Measurements from ENCODE around the gene PIBF1. TPM values are rescaled to one million over a fixed set of nuclear protein-coding genes. Genes with fewer than 3 reads are reported as not detected.

Gene PIBF1
- total RNA-seq, 1 experiment from 2014 or later: 15.3 TPM

DNA sequence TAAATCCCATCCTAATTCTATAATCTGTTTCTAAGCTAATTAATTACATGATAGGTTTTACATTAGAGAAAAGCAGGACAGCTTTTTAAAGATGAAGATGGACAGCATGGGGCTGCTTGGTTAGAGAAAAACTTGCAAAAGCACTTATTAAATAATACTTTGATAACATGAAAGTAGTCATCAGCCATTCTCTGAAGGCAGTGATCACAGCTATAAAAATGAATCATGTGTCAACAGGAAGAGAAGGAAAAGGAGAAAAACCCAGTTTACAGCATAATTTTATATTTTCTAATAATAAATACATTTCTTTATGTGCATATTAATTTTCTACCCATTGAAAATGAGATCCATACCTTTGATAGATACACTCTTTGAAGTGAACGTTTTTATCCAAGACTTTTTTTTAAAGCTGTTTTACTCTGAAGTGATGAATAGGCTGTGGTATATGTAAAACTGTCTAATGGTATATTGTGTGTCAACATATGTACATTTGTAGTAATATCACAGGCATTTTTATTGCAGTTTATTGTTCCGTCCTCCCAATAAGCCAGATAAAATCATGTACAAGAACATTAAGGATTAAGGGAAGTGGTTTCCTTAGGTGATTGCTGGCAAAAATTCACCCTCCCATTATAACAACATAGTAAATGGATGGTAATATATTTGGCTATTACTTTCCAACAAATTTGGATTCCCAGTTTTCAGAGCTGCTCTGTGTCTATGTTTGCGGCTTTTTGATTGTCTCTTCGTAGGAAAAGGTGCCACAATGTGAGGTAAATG, 275.5 kb downstream of the PIBF1 start:
- no peak for DNase-seq (ENCODE audit: extremely low read depth, low read depth)

DNA sequence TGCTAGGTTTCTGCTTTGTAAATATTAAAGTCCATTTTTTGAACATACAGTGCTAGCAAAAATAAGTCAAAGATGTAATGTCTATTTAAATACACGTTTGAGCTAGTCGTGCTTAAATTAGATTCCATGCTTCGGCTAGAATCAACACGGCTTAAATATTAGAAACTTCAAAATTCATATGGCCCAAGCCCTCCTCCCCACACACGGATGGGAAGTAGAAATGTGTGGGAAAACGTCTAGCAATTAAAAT, 276.1 kb downstream of the PIBF1 start:
- DNase-seq (ENCODE audit: extremely low read depth, low read depth): no peak

DNA sequence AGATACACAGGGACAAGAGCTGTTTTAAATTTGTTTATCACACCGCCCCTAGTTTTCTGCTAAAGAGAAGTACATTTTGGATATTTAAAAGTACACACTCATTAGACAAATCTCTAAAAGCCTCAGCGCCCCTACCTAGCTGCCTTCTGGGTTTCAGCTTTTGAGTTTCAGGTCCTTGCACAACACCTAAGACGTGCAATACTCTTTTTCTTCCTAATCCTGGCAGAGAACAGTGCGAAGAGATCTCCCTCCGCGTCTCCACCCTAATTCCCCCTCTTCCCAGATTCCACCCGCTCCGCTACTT, 276.5 kb downstream of the PIBF1 start:
- DNase-seq (ENCODE audit: extremely low read depth, low read depth): no peak

DNA sequence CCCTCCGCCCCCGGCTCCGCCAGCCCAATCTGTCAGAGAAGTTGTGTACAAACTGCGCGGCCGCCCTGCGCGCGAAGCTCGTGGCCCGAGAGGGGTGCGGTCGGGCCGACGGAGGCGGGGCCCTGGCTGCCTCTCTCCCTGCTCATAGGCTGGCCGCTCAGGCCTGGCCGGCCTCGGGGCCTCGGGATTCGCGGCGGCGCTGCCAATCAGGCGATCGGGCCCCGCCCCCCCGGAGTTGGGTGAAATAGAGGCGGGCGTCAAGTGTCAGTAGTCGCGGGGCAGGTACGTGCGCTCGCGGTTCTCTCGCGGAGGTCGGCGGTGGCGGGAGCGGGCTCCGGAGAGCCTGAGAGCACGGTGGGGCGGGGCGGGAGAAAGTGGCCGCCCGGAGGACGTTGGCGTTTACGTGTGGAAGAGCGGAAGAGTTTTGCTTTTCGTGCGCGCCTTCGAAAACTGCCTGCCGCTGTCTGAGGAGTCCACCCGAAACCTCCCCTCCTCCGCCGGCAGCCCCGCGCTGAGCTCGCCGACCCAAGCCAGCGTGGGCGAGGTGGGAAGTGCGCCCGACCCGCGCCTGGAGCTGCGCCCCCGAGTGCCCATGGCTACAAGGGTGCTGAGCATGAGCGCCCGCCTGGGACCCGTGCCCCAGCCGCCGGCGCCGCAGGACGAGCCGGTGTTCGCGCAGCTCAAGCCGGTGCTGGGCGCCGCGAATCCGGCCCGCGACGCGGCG, 277.0 kb downstream of the PIBF1 start, which contains the start of gene KLF5:
KLF5 (plus strand) TSS at position 270 of the 724 bp plus-strand sequence; CDS start at position 593, 323 bp downstream.
- DNase-seq (ENCODE audit: extremely low read depth, low read depth): peak; percentile 93

DNA sequence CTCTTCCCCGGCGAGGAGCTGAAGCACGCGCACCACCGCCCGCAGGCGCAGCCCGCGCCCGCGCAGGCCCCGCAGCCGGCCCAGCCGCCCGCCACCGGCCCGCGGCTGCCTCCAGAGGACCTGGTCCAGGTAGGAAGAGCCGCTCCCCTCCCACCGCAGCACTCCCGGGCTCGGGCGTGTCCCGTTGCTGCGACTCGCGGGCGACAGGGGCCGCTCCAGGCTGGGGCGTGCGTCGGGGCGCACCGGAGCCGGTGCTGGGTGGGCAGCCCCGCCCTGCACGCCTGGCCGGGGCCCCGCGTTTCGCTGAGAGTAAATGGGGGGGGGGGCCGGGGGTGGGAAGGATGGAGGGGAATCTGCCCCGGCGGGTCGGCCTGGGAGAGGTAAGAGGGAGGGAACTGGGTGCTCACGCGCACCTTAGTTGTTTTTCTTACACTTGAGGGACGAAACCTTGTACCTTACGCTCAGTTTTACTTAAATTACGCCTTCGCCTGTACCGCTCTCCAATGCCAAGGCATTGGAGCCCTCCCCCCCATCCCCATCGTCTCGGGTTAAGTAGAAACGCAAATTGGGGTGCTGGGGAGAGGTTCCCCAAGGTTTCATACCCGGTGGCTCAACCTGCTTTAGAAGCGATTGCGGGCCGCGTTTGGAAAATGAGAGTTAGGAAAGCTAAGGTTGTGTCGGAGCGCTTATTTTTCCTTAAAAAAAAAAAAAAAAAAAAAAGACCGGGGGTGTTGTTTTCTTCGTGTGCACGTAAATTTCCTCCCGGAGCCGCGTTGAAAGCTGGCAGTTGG, 277.7 kb downstream of the PIBF1 start:
- DNase-seq (ENCODE audit: extremely low read depth, low read depth): no peak

DNA sequence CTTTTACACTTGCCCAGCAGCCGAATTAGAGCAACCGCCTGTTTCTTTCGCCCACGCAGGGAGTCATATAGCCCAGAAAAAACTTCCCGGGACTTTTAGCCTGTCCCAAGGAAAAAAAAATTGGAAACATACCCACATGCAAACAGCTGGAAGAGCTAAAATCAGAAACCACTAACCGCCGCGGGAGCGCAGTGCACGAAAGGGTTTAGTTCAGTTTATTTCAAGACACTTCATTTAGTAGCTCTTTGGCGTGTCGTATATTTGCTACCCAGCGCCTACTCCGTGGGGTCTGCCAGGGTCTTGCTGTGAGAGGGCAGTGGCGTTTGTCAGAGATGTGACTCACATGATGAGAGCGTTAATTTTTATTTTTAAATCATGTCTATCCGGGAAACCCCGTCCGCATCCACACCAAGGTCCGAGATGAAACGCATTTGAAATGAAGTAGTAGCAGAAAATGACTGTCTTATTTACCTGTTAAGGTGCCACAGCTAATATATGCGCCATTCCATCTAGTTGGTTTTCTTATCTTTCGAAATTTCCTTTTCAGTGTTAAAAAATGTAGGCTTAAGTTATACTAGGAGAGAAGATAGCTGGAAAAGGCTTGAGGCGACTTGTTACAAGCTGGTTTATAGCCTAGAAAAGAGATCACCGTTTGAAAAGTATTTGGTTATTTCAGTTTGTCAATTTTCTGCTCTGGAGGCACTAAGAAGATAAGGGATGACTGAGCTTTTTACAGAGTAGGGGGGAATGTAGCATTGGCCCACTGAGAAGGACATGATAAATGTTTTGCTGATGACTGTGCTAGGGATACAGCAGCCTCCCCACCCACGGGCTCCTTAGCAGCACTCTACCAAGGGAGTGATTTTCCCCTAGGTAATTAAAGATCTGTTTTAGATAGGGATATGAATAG, 278.6 kb downstream of the PIBF1 start:
- peak; percentile 69 for DNase-seq (ENCODE audit: extremely low read depth, low read depth)

DNA sequence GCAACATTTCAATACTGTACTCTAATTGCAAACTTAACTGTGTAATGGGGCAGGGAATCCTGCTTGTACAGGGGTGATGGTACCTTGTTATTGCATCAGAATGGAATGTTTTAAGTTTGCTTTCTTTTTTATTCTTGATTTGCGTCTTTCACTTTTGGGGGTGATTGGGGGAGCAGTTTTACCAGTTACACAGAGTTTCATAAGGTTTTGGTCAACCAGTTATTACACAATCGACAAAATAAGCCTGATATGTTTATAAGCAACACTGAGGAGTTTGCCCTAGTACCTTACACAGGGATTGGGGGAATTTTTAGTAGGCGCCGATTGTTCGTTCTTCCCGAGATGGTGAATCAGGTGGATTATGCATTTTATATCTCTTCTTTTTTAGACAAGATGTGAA, 279.5 kb downstream of the PIBF1 start:
- peak; percentile 39 for DNase-seq (ENCODE audit: extremely low read depth, low read depth)

DNA sequence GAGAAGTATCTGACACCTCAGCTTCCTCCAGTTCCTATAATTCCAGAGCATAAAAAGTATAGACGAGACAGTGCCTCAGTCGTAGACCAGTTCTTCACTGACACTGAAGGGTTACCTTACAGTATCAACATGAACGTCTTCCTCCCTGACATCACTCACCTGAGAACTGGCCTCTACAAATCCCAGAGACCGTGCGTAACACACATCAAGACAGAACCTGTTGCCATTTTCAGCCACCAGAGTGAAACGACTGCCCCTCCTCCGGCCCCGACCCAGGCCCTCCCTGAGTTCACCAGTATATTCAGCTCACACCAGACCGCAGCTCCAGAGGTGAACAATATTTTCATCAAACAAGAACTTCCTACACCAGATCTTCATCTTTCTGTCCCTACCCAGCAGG, 279.9 kb downstream of the PIBF1 start:
- DNase-seq (ENCODE audit: extremely low read depth, low read depth): no peak

DNA sequence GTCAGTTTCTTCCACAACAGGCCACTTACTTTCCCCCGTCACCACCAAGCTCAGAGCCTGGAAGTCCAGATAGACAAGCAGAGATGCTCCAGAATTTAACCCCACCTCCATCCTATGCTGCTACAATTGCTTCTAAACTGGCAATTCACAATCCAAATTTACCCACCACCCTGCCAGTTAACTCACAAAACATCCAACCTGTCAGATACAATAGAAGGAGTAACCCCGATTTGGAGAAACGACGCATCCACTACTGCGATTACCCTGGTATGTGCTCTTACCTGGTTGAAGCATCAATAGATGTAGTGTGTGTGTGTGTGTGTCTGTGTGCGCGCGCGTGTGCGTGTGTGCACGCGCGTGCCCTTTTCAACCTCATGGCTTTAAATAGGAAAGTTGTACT, 280.5 kb downstream of the PIBF1 start:
- no peak for DNase-seq (ENCODE audit: extremely low read depth, low read depth)

DNA sequence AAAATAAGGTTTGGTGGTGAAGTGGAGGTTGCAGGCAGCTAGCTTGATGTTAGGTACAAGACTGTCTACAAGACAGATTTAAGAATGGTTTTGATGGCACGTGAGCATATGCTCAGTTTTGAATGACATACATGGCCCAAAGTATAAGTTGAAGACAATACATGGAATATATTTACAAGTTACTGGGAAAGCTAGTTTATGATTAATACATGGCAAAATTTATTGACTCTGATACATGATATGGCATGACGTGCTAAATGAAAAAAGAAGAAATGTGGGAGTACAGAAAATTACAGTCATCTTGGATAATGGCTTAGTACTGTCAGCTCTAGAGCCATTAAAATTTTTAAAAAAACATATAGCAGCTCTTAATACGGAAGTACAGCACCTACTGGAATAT, 281.2 kb downstream of the PIBF1 start:
- DNase-seq (ENCODE audit: extremely low read depth, low read depth): no peak

DNA sequence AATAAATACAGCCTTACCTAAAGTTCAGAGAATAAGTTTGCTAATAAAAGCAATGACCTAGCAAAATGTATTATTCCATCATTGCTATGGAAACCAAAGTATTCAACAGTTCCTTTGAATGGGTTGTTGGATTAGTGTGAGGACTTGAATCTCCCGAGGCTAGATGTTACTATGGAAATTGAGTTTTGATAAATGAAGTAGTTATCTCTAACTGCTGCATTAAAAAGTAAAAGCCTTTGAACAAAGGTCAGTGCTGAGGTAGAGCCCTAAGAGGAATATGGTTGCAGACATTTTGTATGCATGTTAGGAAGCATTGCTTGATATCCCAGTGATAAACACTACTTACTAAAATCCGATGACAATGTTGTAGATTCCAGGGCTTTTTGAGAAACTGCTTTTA, 283.1 kb downstream of the PIBF1 start:
- no peak for DNase-seq (ENCODE audit: extremely low read depth, low read depth)

DNA sequence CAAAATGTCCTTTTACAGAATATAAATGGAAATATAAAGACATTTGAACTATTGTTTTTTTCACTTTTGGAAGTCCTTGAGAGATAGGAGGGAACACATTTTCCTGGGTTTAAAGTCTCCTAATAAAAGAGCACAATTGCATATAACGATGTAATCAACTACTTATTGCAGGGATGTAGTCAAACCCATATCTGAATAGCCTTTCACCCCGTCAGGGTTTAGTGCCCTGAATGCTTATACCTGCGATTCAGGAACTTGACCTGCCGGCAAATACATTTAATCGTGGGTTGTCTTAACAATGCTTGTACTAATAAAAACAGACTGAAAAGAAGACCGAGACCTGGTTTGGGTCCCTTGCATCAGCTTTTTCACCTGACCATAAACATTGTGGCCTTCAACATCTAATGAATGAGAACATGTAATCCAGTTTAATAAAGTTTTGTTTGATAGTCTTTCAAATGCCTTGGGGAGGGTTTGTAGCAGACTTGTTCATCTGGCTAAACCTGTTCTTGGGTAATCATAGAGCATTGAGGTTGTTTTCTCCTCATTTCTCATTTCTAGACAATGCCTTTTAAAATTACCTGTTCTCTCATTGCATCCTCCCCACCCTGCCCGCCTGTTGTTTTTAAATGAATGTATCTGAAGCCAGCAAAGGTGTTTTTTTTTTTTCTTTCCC, 283.9 kb downstream of the PIBF1 start:
- DNase-seq (ENCODE audit: extremely low read depth, low read depth): no peak

Small RNA genes within 50 kb of the gene (small RNA-seq; reads per million reads assigned to genes)
- 0 reads per million in 2 experiments for gene RNU6-79P

Other genes with a start within 250 kb of the PIBF1 start
- gene MZT1, start 54.5 kb upstream of the PIBF1 start, total RNA-seq (2014; rRNA removed; shearing (Covaris generic)): 32.2 and 37.2 TPM in 2 replicates
- gene BORA, start 54.2 kb upstream of the PIBF1 start, total RNA-seq (2014; rRNA removed; shearing (Covaris generic)): 12.6 and 14.6 TPM in 2 replicates
- 31.9 and 35.3 TPM in 2 replicates for gene DIS3, start 233 bp upstream of the PIBF1 start, total RNA-seq (2014; rRNA removed; shearing (Covaris generic))

Measured in NCI-H460 (cell line).